Loucy (cell line): ENCODE data around the gene KRR1.

Source experiments
- EZH2phosphoT487 ChIP-seq: fragments of 200-600 bp; IDR thresholded peaks from 2 replicates; pipeline ENCODE4 v1.6.1; 2018; ENCODE audit warnings: antibody characterized with exemption, mild to moderate bottlenecking, moderate library complexity, borderline replicate concordance
- TF ChIP-seq, protein P1 (sequence below): fragments of 200-600 bp; sonication (generic); conservative IDR thresholded peaks from 2 replicates; pipeline ENCODE4 v1.5.1; 2014; ENCODE audit warnings: mild to moderate bottlenecking, antibody characterized with exemption, low read length

DNA sequence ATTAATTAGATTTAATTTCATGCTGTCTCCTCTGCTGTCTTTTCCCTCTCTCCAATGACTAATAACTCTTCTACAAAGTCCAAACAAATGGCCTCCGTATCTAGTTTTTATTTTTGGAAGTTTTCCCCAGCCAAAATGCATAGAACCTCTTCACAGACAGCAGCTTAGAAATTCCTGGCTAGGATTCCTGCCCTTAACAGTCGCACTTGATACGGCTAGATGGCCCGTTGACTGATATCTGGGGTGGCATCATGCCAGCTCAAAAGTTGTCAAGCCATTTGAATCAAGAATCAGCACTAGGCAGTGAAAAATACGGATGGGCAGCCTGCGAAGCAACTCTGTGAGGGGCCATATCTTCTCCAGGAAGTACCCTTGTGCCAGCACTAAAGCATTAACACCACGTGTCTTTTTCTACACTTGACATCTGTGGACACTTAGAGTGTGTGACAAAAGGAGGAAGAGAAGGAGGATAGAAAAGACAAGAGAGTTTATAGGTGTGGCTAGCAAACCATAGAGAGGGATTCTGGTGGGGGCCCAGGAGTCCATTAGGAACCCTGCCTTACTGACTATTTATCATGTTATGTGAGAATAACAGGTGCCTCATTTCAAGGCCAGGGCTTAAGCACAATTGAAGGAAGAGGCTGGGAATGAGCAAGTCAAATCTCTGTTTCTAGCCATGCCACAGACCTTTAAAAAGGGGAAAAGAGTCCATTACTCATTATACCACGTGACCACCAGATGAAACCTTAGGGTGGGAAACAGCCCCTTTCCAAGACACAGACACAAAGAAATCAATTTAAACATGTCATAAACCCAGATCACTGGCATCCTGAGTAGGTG is 39.2 kb upstream of the KRR1 start:
- TF ChIP-seq, protein P1, sequence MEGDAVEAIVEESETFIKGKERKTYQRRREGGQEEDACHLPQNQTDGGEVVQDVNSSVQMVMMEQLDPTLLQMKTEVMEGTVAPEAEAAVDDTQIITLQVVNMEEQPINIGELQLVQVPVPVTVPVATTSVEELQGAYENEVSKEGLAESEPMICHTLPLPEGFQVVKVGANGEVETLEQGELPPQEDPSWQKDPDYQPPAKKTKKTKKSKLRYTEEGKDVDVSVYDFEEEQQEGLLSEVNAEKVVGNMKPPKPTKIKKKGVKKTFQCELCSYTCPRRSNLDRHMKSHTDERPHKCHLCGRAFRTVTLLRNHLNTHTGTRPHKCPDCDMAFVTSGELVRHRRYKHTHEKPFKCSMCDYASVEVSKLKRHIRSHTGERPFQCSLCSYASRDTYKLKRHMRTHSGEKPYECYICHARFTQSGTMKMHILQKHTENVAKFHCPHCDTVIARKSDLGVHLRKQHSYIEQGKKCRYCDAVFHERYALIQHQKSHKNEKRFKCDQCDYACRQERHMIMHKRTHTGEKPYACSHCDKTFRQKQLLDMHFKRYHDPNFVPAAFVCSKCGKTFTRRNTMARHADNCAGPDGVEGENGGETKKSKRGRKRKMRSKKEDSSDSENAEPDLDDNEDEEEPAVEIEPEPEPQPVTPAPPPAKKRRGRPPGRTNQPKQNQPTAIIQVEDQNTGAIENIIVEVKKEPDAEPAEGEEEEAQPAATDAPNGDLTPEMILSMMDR: no peak
- TF ChIP-seq EZH2phosphoT487: no peak
